GM06990 (cell line): ENCODE data around the gene C5orf24.
"Not testable (repeated sequence)": the region's sequence is repeated elsewhere in the genome, so short reads cannot be mapped to it uniquely, and the experiment has no call there.

Experiments
- DNase-seq: peaks from one replicate; pipeline ENCODE4 v3.0.0-alpha.2; 2011; ENCODE audit not compliant: insufficient read length; ENCODE audit errors: extremely low read depth
- H3K27me3 ChIP-seq: replicated peaks from 2 replicates; pipeline ENCODE4 v1.6.0; 2011; ENCODE audit warnings: low read length; ENCODE audit not compliant: control insufficient read depth, insufficient read depth
- H3K36me3 ChIP-seq: 2 replicates; pipeline ENCODE4 v1.5.1; 2011; ENCODE audit warnings: low read length; ENCODE audit not compliant: control insufficient read depth, insufficient read depth
- H3K4me3 ChIP-seq: replicated peaks from 2 replicates; pipeline ENCODE4 v1.5.1; 2011; ENCODE audit warnings: low read depth, mild to moderate bottlenecking, control low read depth, low read length
- TF ChIP-seq, protein P1 (sequence below): IDR thresholded peaks from 2 replicates; pipeline ENCODE4 v1.5.1; 2011; ENCODE audit warnings: low read length, control low read depth, mild to moderate bottlenecking, inconsistent platforms; ENCODE audit not compliant: insufficient read depth, poor library complexity, severe bottlenecking

C5orf24 gene

DNA sequence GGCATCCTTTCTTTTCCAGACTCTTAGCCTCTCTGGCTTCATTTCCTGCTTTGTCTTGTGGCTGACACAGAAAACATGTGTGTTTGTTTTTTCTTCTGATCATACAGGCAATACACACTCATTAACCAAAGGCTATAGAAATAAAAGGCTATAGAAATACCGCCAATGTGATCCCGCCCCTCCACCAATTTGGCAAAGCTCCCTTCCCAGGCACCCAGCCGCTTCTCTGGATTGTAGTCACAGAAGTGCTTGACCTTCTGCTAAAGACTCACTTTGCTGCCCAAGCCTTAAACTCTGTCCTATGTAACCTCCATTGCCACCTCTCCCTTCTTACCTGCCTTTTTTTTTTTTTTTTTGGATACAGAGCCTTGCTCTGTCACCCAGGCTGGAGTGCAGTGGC, 33.7 kb downstream of the C5orf24 start:
- no peaks in the 10 kb centered on the region for H3K36me3 ChIP-seq
- no peak overlapping the region for H3K4me3 ChIP-seq
- no peak for DNase-seq
- TF ChIP-seq, protein P1, sequence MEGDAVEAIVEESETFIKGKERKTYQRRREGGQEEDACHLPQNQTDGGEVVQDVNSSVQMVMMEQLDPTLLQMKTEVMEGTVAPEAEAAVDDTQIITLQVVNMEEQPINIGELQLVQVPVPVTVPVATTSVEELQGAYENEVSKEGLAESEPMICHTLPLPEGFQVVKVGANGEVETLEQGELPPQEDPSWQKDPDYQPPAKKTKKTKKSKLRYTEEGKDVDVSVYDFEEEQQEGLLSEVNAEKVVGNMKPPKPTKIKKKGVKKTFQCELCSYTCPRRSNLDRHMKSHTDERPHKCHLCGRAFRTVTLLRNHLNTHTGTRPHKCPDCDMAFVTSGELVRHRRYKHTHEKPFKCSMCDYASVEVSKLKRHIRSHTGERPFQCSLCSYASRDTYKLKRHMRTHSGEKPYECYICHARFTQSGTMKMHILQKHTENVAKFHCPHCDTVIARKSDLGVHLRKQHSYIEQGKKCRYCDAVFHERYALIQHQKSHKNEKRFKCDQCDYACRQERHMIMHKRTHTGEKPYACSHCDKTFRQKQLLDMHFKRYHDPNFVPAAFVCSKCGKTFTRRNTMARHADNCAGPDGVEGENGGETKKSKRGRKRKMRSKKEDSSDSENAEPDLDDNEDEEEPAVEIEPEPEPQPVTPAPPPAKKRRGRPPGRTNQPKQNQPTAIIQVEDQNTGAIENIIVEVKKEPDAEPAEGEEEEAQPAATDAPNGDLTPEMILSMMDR: no peak
- no peaks in the 10 kb centered on the region for H3K27me3 ChIP-seq

DNA sequence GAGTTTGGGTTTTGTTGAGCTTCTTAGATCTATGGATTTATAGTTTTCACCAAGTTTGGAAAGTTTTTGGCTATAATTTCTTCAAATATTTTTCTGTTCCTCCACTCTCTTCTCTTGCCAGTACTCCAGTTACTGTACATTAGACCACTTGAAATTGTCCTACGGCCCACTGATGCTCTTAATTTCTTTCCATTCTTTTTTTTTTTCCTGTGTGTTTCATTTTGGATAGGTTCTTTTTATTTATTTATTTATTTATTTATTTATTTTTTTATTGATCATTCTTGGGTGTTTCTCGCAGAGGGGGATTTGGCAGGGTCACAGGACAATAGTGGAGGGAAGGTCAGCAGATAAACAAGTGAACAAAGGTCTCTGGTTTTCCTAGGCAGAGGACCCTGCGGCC, 35.2 kb downstream of the C5orf24 start:
- not testable (repeated sequence) for H3K27me3 ChIP-seq, H3K36me3 ChIP-seq, DNase-seq, H3K4me3 ChIP-seq

DNA sequence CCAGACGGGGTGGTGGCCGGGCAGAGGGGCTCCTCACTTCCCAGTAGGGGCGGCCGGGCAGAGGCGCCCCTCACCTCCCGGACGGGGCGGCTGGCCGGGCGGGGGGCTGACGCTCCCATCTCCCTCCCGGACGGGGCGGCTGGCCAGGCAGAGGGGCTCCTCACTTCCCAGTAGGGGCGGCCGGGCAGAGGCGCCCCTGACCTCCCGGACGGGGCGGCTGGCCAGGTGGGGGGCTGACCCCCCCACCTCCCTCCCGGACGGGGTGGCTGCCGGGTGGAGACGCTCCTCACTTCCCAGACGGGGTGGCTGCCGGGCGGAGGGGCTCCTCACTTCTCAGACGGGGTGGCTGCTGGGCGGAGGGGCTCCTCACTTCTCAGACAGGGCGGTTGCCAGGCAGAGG, 35.9 kb downstream of the C5orf24 start:
- H3K36me3 ChIP-seq, DNase-seq, H3K27me3 ChIP-seq, H3K4me3 ChIP-seq: not testable (repeated sequence)

DNA sequence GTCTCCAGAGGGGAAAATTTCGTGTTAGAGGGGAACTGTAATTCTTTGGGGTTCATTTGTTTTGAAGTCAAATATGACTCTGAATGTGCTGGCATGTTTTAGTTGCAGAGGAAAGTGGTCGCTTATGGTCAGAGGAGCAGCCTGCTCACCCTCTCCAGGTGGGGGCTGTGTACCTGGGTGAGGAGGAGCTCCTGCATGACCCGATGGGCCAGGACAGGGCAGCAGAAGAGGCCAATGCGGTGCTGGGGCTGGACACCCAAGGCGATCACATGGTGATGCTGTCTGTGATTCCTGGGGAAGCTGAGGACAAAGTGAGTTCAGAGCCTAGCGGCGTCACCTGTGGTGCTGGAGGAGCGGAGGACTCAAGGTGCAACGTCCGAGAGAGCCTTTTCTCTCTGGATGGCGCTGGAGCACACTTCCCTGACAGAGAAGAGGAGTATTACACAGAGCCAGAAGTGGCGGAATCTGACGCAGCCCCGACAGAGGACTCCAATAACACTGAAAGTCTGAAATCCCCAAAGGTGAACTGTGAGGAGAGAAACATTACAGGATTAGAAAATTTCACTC, 41.9 kb downstream of the C5orf24 start:
- no peak for DNase-seq
- no peak overlapping the region for H3K4me3 ChIP-seq
- TF ChIP-seq, protein P1: no peak
- H3K36me3 ChIP-seq: peaks cover 9% of the 10 kb centered on the region
- H3K27me3 ChIP-seq: no peaks in the 10 kb centered on the region

DNA sequence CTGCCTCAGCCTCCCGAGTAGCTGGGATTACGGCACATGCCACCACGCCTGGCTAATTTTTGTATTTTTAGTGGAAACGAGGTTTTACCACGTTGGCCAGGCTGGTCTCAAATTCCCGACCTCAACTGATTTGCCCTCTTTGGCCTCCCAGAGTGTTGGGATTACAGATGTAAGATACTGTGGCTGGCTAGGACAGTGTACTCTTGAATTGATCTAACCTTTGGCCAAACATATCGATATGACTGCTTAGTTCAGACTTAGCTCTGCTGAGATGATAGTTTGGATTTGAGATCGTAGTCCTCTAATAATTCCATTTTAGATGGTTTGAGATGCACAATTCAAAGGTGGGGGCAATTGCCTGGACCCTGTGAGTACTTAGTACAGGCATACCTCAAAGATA, 43.6 kb downstream of the C5orf24 start:
- TF ChIP-seq, protein P1: no peak
- Histone ChIP-seq H3K36me3 (peaks cover 9% of the 10 kb centered on the region), H3K27me3 (no peaks in the 10 kb centered on the region), H3K4me3 (no peak overlapping the region)
- no peak for DNase-seq

DNA sequence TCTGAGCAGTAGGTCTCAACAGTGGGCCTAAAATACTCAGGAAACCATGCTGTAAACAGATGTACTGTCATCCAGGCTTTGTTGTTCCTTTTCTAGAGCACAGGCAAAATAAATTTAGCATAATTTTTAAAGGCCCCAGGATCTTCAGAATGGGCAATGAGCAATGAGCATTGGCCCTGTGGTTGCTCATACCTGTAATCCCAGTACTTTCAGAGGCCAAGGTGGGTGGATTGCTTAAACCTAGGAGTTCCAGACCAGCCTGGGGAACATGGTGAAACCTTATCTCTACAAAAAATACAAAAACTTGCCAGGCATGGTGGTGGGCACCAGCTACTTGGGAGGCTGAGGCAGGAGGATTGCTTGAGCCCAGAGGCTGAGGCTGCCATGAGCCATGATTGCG, 45.7 kb downstream of the C5orf24 start:
- no peak for DNase-seq
- Histone ChIP-seq H3K36me3 (peaks cover 8% of the 10 kb centered on the region), H3K4me3 (no peak overlapping the region), H3K27me3 (no peaks in the 10 kb centered on the region)
- TF ChIP-seq, protein P1: no peak

DNA sequence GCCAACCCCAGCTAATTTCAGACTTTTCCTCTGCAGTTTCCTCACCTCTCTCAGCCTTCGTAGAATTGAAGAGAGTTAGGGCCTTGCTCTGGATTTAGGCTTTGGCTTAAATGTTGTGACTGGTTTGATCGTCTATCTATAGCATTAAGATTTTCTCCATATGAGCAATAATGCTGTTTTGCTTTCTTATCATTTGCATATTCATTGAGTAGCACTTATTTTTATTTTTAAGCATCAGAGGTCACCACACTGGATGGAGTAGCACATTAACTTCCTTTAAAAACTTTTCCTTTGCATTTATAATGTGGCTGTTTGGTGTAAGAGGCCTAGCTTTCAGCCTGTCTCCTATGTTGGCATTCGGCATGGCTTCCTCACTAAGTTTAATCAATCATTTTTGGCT, 46.5 kb downstream of the C5orf24 start:
- peaks cover 6% of the 10 kb centered on the region for H3K36me3 ChIP-seq
- H3K27me3 ChIP-seq: no peaks in the 10 kb centered on the region
- TF ChIP-seq, protein P1: no peak
- H3K4me3 ChIP-seq: no peak overlapping the region
- DNase-seq: no peak
